ENCODE measurements around the gene TMEM41B. TPM values are rescaled to one million over a fixed set of nuclear protein-coding genes. Genes with fewer than 3 reads are reported as not detected.
A peak's percentile ranks its signal among the peaks of the same experiment; 100 is the strongest.
"Not testable (repeated sequence)": the region's sequence is repeated elsewhere in the genome, so short reads cannot be mapped to it uniquely, and the experiment has no call there.

The TMEM41B gene
- total RNA-seq, 4 donors from 2014 or later = 30.5 to 41.1 (median 39.4) TPM

DNA sequence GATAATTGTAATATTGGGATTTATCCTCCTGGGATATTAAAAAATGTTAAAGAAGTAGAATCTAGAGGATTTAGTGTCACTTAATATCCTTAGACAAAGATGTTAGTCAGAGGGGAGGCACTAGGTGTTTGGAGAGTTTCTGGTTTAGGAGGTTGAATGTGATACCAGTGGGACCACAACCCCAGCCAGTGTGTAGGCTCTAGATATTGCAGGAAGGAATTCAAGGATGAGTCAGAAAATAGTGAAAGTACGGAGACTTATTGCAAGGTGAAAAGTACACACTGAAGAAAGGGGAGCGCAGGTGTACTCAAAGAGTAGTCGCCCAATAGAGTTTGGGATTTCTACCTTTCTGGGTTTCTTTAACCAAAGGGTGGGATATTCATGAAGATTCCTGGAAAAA, 5.7 kb upstream of the TMEM41B start:
- intact Hi-C loops (cut with DNase I; ENCODE audit: low total_unique reads) = no loop called here
- H3K4me3 ChIP-seq (ENCODE audit: low read depth, poor library complexity, severe bottlenecking) = no peak overlapping the region
- WGBS, 2 donors = 87 to 94% methylated on average over 3 of the region's 3 CpGs
- TF ChIP-seq, protein P1, sequence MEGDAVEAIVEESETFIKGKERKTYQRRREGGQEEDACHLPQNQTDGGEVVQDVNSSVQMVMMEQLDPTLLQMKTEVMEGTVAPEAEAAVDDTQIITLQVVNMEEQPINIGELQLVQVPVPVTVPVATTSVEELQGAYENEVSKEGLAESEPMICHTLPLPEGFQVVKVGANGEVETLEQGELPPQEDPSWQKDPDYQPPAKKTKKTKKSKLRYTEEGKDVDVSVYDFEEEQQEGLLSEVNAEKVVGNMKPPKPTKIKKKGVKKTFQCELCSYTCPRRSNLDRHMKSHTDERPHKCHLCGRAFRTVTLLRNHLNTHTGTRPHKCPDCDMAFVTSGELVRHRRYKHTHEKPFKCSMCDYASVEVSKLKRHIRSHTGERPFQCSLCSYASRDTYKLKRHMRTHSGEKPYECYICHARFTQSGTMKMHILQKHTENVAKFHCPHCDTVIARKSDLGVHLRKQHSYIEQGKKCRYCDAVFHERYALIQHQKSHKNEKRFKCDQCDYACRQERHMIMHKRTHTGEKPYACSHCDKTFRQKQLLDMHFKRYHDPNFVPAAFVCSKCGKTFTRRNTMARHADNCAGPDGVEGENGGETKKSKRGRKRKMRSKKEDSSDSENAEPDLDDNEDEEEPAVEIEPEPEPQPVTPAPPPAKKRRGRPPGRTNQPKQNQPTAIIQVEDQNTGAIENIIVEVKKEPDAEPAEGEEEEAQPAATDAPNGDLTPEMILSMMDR (IDR thresholded peaks at IDR 0.05) = no peak
- TF ChIP-seq POLR2A (IDR thresholded peaks at IDR 0.05) = no peak
- DNase-seq (ENCODE audit: low spot score in 2 of 2) = no peak

DNA sequence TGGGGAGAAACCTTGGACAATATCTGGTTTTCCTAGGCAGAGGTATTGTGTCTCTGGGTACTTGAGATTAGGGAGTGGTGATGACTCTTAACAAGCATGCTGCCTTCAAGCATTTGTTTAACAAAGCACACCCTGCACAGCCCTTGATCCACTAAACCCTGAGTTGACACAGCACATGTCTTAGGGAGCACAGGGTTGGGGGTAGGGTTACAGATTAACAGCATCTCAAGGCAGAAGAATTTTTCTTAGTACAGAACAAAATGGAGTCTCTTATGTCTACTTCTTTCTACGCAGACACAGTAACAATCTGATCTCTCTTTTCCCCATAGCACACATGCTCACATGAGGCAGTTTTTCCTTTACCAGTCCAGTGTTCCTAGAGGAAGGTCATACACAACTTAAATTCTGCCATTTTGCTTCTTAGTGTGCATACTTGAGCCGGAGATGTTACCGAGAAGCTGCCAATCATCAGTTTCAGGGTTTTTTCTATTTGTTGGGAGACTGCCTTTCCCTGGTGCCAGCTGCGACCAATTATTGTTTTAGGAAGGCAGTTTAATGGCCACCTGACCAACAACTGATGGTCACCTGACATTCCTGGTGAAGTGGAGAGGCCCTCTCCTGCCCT, 5.1 kb upstream of the TMEM41B start:
- peak in 1 of 2 donors; percentile 36 for DNase-seq (ENCODE audit: low spot score in 2 of 2)
- 81 to 87% methylated on average over 4 of the region's 4 CpGs for WGBS, 2 donors
- H3K4me3 ChIP-seq (ENCODE audit: low read depth, poor library complexity, severe bottlenecking); intact Hi-C loops (cut with DNase I; ENCODE audit: low total_unique reads): not testable (repeated sequence)

DNA sequence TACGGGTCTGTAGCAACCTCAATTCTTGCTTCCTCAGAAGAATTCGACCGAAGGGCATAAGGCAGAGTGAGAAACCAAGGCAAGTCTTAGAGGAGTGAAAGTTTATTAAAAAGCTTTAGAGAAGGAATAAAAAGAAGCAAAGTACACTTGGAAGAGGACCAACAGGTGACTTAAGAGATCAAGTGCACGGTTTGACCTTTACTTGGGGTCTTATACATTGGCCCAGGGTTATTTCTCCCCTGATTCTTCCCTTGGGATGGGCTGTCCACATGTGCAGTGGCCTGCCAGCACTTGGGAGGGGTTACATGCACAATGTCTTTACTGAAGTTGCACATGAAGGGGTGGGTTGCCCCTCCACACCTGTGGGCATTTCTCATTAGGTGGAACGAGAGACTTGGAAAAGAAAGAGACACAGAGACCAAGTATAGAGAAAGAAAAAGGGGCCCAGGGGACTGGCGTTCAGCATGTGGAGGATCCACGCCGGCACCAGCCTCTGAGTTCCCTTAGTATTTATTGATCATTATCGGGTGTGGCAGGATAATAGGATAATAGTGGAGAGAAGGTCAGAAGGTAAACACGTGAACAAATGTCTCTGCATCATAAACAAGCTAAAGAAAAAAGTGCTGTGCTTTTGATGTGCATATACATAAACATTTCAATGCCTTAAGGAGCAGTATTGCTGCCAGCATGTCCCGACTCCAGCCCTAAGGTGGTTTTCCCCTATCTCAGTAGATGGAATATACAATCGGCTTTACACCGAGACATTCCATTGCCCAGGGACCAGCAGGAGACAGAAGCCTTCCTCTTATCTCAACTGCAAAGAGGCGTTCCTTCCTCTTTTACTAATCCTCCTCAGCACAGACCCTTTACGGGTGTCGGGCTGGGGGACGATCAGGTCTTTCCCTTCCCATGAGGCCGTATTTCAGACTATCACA, 4.3 kb upstream of the TMEM41B start:
- intact Hi-C loops (cut with DNase I; ENCODE audit: low total_unique reads); H3K4me3 ChIP-seq (ENCODE audit: low read depth, poor library complexity, severe bottlenecking): not testable (repeated sequence)
- peak in 1 of 2 donors; percentile 23 for DNase-seq (ENCODE audit: low spot score in 2 of 2)
- WGBS, 2 donors = 46 to 47% methylated on average over 18 of the region's 18 CpGs

DNA sequence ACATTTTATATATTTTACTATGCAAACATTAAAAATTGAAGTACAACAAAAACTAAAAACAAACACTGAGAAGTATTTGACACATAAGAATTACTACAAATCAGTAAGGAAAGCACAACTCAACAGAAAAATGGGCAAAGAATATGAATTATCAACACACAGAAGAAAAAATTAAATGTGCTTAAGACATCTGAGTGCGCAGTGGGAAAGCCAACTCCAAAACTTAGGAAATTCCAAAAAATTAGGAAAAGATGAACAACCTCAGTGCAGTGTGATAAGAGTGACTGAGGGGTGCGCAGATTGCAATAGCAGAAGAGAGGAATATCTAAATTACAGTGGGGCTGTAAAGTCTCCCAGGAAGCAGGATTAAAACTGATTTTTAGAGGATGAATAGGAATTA, 1.9 kb upstream of the TMEM41B start:
- DNase-seq (ENCODE audit: low spot score in 2 of 2) = no peak
- WGBS, 2 donors = 96 to 99% methylated on average over 2 of the region's 2 CpGs
- no peak for TF ChIP-seq POLR2A (IDR thresholded peaks at IDR 0.05)
- TF ChIP-seq, protein P1 (IDR thresholded peaks at IDR 0.05) = no peak
- intact Hi-C loops (cut with DNase I; ENCODE audit: low total_unique reads) = no loop called here
- H3K4me3 ChIP-seq (ENCODE audit: low read depth, poor library complexity, severe bottlenecking) = no peak overlapping the region

DNA sequence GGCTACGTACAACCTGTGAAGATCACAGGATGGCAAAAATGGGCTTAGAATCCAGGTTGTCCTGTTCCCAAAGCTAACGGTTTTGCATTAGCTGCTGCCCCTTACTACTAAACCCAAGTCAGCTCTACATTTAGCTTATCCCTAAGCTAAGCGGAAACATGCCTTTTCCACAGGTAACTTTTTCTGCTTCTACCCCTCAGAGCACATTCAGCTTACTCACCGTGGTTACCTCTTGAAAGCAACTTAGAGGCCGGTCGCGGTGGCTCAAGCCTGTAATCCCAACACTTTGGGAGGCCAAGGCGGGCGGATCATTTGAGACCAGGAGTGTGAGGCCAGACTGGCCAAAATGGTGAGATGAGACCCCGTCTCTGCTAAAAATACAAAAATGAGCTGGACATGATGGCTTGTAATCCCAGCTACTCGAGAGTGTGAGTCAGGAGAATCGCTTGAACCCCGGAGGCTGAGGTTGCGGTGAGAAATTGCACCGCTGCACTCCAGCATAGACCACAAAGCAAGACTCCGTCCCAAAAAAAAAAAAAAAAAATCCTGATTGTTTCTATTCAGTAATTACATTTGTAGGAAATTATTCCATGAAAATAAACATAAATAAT, 790 bp upstream of the TMEM41B start:
- TF ChIP-seq, protein P1 (IDR thresholded peaks at IDR 0.05) = no peak
- no peak for TF ChIP-seq POLR2A (IDR thresholded peaks at IDR 0.05)
- peak overlapping the region; percentile 25 for H3K4me3 ChIP-seq (ENCODE audit: low read depth, poor library complexity, severe bottlenecking)
- DNase-seq (ENCODE audit: low spot score in 2 of 2) = peak in 1 of 2 donors; percentile 81
- intact Hi-C loops (cut with DNase I; ENCODE audit: low total_unique reads) = no loop called here
- 61 to 64% methylated on average over 16 of the region's 16 CpGs for WGBS, 2 donors

DNA sequence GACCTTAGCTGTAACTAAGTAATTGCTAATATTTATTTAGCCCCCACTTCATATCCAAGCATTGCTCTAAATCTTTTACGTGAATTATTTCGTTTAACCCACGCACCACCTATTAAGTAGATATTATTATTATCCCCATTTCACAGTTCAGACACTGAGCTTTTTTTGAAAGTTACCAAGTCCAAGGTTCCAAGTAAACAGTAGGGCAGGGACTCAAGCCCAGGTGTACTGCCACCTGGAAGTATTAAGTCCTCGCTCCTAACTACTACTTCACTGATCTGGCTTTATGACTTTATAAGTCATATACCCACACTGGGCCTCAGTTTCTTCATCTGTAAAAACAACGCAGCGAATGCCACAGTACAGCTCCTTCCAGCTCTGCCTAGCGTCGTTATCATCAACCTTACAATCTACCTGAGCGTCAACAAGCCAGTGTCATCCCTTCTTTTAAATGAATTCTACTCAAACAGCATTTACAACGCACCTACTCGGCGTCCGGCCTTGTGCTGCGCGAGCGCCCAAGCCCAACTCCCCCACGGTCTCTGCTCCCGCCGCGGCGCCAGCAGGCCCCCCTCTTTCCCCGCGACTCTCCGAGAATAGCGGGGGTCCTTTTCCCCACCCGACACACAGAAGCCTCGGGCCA, 624 bp downstream of the TMEM41B start:
- H3K4me3 ChIP-seq (ENCODE audit: low read depth, poor library complexity, severe bottlenecking) = peak overlapping the region; percentile 100
- TF ChIP-seq, protein P1 (IDR thresholded peaks at IDR 0.05) = no peak
- TF ChIP-seq POLR2A (IDR thresholded peaks at IDR 0.05) = no peak
- DNase-seq (ENCODE audit: low spot score in 2 of 2) = no peak
- 2 to 3% methylated on average over 27 of the region's 27 CpGs for WGBS, 2 donors
- intact Hi-C loops (cut with DNase I; ENCODE audit: low total_unique reads) = no loop called here
